GM20431 (cell line): Measurements from ENCODE around the gene DISP2.

ENCODE experiments used
- in situ Hi-C: fragments of 300-500 bp; cut with MseI, MboI; formaldehyde crosslinking; loops from one replicate; pipeline ENCODE4 v1.15.0; 2020; ENCODE audit warnings: low sequenced_read_pairs; ENCODE audit not compliant: unreplicated experiment

The DISP2 gene, protein sequence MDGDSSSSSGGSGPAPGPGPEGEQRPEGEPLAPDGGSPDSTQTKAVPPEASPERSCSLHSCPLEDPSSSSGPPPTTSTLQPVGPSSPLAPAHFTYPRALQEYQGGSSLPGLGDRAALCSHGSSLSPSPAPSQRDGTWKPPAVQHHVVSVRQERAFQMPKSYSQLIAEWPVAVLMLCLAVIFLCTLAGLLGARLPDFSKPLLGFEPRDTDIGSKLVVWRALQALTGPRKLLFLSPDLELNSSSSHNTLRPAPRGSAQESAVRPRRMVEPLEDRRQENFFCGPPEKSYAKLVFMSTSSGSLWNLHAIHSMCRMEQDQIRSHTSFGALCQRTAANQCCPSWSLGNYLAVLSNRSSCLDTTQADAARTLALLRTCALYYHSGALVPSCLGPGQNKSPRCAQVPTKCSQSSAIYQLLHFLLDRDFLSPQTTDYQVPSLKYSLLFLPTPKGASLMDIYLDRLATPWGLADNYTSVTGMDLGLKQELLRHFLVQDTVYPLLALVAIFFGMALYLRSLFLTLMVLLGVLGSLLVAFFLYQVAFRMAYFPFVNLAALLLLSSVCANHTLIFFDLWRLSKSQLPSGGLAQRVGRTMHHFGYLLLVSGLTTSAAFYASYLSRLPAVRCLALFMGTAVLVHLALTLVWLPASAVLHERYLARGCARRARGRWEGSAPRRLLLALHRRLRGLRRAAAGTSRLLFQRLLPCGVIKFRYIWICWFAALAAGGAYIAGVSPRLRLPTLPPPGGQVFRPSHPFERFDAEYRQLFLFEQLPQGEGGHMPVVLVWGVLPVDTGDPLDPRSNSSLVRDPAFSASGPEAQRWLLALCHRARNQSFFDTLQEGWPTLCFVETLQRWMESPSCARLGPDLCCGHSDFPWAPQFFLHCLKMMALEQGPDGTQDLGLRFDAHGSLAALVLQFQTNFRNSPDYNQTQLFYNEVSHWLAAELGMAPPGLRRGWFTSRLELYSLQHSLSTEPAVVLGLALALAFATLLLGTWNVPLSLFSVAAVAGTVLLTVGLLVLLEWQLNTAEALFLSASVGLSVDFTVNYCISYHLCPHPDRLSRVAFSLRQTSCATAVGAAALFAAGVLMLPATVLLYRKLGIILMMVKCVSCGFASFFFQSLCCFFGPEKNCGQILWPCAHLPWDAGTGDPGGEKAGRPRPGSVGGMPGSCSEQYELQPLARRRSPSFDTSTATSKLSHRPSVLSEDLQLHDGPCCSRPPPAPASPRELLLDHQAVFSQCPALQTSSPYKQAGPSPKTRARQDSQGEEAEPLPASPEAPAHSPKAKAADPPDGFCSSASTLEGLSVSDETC (N-terminal part only)

DNA sequence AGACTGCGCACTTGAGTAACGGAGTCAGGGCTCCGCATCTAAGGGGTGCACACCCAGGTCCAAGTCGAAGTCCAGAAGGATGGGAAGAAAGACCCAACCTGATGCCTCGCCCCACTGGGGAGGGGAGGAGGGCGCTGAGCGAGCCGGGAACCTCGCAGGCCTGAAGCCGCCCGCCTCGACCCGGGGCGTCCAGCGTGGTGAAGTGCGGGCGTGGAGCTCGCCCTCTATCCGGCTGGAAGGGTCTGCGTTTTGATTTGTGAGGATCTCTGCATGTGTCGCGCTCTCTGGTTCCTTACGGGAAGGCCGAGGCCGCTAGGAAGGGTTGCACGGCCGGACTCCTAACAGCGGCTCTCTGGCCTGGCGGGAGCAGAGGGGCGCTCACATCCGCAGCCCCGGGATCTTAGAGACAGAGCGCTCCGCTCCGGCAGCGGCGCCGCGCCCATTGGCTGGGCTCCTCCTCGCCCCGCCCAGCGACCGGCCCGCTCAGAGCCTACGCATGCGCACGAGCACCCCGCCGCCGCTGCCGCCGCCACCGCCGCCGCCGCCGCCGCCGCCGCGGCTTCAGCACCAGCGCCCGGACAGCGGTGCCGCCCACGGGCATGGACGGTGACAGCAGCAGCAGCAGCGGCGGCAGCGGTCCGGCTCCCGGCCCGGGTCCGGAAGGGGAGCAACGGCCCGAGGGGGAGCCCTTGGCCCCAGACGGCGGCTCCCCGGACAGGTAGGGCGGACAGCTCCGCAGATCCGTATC, at the start of gene DISP2:
Gene DISP2, plus strand, starts transcription at position 497 of the 748 bp plus-strand sequence. Its CDS starts 103 bp downstream, at position 600.
- in situ Hi-C loops: no loop called here

DNA sequence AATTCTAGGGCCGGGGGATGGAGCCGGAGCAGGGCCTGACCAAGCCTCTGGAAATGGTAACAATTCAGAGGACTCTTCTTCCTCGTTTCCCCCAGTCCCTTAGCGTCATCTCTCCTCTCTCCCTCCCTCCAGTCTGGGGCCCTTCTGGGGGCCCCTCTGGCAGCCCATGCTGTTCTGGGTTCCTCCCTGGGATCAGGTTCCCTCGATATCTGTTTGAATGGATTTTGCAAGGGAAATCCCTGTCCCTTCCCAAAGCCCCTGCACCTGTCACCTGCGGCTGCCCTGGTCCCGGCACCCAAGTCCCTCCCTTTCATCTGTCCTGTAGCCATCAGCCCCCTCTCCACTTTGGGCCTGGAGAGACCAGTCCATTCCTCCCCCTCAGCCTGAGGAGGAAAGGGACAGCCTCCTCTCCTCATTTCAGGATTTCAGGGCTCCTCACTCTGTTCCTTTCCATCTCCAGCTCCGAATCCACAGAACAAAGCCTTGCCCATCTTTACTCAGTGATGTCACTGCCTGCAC, 48.6 kb upstream of the DISP2 start:
- in situ Hi-C loops: no loop called here

DNA sequence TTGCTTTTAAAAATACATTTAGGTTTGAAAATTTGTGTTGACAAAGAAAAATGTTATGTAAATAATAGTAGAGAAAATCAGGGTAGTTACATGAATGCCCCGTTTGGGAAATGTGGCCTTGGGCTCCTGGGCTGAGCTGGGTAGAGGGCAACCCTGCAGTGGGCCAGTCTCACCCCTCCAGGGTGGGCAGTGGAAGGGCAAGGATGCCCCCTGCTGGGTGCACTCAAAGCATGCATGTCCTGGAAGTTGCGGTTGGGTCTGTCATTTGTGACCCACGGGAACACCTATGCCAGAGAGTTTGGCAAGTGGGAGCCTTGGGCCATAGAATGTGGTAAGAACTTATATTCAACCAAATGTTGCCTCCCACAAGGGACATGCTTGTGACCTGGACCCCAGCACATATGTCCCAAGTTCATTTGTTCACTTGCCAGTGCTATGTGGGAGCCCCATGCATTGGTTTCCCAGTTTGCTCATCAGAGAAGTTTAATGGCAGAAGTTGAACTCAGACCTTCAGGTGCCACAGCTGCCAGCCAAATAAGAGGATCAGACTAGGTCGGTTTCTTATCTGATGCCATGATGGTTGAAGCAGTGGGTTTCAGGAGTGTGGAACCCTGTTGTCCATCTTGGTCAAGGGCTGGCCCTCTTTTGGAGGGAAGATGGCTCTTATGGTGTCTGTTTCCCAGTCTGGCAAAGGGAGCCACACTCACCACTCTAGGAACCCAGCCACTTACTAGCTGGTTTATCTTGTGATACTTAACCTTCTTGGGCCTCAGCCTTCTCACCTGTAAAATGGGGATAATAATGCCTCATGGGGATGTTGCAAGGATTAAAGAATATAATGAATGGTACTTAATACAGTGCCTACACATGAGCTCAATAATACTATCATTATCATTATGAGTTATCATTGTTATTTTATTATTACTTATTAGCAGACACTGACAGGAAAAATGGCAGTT, 47.7 kb upstream of the DISP2 start:
- in situ Hi-C loops: no loop called here

DNA sequence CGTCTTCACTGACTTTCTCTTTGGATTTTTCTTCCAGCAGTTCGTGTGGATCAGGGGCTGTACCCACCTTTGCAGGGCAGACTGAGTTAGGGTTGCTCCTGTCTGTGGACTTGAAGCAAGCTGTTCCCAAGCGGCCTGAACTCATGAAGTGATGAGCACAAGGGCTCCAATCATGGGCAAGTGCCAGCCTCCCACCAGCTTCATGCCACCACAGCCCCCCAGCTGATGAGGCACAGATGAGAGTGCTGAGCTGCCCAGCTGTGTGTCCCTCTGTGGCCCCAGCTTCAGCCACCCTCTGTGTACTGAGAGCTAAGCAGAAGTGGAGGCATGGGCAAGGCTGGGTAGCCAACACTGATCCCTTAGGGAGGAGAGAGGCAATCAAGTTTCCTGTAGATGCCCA, 47.0 kb upstream of the DISP2 start:
- in situ Hi-C loops: no loop called here

DNA sequence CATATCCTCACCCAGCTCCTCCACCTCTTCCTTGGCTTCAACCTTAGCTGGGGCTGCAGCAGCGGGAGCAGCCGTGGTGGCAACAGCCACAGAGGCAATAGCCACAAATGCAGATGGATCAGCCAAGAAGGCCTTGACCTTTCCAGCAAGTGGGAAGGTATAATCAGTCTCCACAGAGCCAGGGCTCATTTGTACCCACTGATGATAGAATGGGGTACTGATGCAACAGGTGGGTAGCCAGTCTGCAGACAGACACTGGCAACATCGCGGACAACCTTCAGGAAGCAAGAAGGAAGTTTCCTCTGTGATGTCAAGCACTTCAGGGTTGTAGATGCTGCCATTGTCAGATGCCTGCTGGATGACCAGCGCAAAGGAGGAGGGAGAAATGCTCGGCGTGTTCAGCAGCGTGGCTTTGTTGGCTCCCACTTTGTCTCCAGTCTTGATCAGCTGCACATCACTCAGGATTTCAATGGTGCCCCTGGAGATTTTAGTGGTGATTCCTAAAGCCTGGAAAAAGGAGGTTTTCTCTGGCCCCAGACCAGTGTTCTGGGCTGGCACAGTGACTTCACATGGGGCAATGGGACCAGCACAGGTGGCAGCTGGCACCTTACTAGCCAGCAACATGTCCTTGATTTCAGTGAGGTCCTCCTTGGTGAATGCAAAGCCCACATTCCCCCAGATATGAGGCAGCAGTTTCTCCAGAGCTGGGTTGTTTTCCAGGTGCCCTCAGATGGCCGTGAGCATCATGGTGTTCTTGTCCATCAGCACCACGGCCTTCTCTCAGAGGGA, 45.5 kb upstream of the DISP2 start:
- in situ Hi-C loops: no loop called here

DNA sequence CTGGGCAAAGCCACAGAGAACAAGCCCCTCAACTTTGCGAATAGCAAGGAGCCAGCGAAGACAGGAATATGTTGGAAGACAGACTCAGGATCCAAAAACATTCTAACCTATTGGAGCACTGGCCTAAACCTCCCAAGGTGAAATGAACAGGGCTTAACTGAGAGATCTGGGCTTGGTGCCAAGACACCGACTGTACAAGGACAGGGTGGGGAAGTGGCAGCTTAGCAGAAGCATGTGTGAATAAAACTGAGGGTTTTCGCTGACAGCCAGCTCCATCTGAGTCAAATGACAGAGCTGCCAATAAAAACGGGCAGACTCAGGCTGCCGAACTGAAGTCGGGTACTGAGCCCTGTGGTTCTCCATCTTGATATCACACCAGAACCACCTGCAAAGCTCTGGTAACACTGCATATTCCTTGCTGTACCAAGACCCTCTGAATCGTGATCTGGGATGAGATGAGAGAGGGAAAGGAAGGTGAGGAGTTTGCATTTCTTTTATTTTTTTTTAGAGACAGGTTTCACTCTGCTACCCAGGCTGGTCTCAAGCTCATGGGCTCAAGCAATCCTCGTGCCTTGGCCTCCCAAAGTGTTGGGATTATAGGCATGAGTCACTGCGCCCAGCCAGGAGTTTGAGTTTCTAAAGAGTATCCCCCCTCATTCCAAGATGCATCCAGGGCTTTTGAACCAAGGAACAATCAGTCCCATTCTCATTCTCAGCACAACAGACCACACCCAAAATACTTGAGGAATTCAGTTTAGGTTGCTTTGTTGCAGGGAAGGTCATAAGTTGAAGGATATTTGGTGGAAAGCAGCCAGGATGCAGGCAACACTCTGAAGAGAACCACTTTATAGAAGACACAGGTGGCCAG, 44.3 kb upstream of the DISP2 start:
- in situ Hi-C loops: no loop called here

DNA sequence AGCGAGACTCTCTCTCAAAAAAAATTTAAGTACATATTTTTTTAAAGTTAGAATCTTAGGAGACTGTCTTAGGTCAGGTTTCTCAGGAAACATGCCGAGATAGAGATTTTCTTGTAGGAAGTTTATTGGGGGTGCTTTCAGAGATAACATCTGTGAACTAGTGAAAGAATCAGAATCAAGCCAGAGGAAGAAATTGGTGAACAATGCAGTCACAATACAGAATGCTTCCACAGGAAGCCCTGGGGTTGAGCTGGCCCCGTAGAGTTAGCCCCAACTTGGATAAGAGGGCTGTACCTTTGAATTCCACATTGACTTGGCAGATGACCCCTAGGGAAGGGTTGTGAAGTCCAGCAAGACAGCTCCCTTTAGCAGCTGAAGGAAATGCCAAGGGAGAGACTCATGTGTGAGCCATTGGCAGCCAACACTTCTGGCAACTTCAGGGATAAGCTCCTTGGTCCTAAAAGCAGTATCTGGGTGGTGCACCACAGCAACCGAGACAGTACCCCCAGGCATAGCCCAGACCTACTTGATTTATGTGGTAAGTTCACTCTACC, 43.2 kb upstream of the DISP2 start:
- in situ Hi-C loops: no loop called here

DNA sequence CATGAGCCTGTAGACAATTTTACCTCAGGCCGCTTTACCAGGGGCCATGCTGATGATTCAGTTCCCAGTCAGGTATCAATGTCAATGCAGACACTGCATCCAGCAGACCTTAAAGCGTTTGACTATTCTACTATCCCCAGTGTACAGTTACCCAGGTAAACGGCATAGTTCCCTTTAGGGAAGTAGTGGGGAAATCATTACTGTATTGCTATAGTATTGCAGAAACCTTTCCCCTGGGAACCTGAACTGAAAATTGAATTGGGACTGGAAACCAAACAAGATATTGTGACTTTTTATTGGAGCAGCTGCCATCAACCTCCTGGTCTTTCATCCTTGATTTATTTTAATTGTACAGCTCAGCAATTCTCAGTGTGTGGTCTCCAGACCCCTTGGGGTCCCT, 41.1 kb upstream of the DISP2 start:
- in situ Hi-C loops: no loop called here

DNA sequence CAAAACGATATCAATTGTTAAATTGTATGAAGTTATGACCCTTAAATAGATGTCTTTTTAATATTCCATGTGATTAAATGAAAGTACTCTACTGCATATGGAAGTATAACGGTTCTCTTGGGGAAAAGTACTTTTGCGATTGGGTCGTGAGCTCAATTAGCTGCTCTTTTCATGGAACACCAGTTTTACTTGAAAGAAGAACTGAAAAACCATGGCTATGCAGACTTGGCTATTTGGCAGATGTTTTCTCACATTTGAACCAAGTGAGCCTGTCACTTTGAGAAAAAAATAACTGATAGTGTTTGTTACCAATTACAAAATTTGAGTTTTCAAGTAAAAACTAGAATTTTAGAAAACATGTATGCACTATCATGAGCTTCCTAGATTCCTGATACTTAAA, 40.4 kb upstream of the DISP2 start:
- in situ Hi-C loops: no loop called here

DNA sequence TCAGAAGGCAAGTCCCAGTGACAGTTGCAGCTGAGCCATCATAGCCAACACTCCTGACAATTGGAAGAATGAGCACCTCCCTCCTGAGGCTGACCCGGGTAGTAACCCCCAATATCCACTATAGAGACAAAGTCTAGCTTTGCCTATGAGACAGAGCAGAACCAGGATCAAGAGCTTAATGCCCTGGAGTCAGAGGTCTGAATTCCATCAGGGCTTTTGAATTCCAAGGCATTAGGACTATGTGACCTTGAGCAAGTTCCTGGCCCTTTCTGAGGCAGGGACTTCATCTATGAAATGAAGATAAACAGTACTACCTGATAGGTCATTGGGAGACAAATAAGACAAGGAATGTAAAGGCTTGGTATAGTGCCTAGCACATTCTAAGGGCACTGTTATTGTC, 37.6 kb upstream of the DISP2 start:
- in situ Hi-C loops: no loop called here

DNA sequence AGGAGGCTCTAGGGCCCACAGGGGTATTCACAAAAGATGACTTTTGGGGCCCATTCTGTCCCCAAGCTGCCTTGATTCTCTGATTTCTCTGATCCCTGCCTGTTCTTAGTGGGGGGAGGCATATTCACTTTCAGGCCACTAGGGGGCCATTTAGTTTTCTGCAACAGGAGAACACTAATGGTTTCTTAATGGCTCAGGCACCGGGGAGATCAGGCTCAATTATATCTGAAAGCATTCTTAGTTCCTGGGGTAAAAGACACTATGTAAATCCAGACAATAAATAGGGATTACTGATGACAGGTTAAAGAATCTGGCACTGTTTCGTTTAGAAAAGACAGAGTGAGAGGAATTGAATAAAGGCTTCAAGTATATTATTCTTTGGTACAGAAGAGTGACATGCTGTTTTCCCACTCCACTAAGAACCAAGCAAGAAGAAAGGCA, 37.1 kb upstream of the DISP2 start:
- in situ Hi-C loops: no loop called here

DNA sequence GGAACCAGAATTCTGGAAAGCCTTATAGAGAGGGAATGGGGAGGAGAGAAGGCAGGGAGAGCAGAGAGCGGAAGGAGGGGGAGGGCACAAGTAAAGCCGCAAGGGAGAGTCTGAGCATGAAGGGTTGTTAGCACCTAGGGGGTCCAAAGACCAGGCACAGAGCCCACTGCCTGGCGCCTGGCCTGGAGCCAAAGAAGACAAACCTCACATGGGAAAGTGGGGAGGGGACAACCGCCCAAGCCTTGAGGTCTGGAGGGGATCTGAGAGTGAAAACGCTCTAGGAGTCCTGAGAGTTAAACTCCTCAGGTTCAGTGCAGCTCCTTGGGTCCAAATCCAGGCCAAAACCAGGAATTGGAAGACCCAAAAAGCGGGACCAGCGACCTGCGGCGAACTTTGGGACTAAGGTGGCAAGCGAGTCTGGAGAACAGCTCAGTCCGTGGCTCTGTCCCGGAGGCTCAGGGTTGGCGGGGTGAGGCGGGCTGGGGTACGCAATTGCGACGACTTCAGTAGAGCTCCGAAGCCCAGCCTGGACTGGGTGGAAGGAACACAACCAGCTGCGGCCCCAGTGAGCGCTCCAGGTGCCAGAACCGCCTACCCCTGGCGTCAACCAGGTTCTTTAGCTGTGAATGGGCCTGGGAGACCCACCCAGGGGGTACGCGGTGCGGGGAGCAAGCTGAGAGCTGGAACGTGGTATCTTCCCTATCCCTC, 35.3 kb upstream of the DISP2 start:
- in situ Hi-C loops: no loop called here

DNA sequence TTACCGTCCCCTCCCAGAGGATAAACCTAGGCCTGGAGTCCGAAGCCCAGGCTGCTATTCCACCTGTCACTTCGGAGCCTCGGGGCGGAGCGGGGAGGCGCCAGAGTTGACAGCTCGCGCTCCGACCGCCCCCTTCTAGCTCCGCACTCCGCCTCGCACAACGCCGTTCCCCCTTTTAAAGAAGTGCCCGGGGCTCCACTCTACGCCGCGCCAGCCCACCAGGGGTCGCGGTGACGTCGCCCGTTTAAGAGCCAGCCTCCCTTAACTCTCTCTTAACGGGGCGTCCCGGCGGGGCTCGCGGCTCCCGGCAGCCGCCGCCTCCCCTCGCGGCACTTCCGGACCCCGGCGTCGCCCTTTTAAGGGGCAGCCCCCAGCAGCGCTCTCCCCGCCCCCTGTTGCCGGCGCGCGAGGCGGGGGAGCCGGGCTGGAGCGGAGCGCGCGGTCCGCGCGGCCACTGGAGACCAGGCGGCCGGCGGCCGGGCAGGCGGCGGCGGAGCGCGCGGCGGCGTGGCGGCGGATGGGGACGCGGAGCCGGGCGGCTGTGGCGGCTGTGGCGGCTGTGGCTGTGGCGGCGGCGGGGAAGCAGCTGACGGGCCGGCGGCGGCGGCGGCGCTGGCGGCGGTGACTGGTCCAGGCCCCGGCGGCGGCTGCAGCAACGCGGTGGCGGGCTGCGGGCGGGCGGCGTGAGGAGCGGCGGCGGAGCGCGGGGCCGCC, 34.6 kb upstream of the DISP2 start, which contains the start of gene INAFM2:
Gene INAFM2, plus strand, starts transcription at position 454 of the 714 bp plus-strand sequence. CDS start 364 bp downstream, outside the sequence.
- in situ Hi-C loops: no loop called here

DNA sequence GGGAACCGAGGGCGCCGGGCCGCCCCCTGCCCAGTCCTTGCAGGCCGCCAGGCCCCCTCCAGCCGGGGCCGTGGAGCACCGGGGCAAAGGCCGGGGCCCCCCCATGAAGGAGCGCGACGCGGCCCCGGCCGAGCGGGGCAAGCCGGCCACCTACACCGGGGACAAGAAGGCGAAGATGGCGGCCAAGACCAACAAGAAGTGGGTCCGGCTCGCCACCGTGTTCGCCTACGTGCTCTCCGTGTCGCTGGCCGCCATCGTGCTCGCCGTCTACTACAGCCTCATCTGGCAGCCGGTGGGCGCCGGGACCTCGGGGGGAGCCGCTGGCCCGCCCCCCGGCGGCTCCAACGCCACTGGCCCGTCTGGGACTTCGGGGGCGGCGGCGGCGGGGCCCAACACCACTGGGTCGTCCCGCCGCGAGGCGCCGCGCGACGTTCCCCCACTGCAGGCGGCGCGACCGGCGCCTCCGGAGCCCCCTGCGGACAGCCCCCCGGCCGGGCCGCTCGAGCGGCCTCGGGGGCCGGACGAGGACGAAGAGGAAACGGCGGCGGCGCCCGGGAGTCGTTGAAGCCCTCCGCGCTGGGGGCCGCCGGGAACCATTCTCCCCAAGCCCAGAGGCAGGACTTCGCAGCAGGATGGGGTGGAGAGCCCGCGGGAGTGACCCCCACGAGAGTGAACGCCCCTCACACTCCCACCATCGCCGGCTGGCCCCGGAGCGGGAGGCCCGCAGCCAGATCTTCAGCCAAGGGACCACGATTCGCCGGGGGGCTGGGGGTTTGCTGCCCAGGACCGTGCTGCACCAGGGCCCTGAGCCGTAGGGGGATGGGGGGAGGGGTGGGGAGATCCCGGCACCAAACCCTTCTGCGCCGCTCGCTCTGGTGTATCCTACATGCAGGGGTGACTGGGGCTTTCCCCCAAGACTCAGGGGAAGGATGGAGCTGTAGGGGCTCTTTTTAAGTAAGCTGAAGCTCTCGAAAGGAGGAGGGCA, 33.8 kb upstream of the DISP2 start:
- in situ Hi-C loops: no loop called here
